B cell (primary cell): ENCODE data around the gene TSPAN10. TPM values are rescaled to one million over a fixed set of nuclear protein-coding genes. Genes with fewer than 3 reads are reported as not detected.

Experiments
- ATAC-seq: fragments of 200-7000 bp; cut with Tn5 transposase; one replicate; pipeline ENCODE4 v1.10.0; 2021; ENCODE audit warnings: low read depth, mild to moderate bottlenecking, moderate number of reproducible peaks, moderate library complexity
- CTCF ChIA-PET: fragments of 350-600 bp; sonication (Branson Sonifier 250); formaldehyde crosslinking; loops from one replicate; lab custom pipeline; 2021; ENCODE audit warnings: antibody characterized with exemption, inconsistent platforms; lab: Charles Lee
- POLR2A ChIA-PET: fragments of 350-600 bp; sonication (Branson Sonifier 250); formaldehyde crosslinking; loops from one replicate; lab custom pipeline; 2021; ENCODE audit warnings: antibody characterized with exemption; lab: Charles Lee
- DNase-seq: peaks from one replicate; pipeline ENCODE4 v3.0.0; 2013
- H2AFZ ChIP-seq: 2 replicates; pipeline ENCODE4 v1.6.1; 2012; ENCODE audit warnings: mild to moderate bottlenecking, low read depth, low read length; ENCODE audit not compliant: insufficient read depth, poor library complexity, severe bottlenecking
- H3K27ac ChIP-seq, 2 donors: 1 replicate in 1 of 2; 2 replicates in 1 of 2; pipeline ENCODE4 v1.5.1; 2012 to 2013; ENCODE audit warnings: low read length in 2 of 2, mild to moderate bottlenecking in 2 of 2, moderate library complexity in 1 of 2
- H3K27me3 ChIP-seq, 4 experiments: fragments of 200-600 bp in 1 of 4; sonication (generic) in 1 of 4; replicated peaks in 1 of 4; 1 replicate in 2 of 4; 2 replicates in 2 of 4; pipeline versions ENCODE4 v1.6.1 to v1.7.0; 2013 to 2016; ENCODE audit warnings: low read length in 3 of 4, mild to moderate bottlenecking in 2 of 4, mixed read lengths in 1 of 4, moderate library complexity in 1 of 4; ENCODE audit not compliant: insufficient read depth in 4 of 4, control insufficient read depth in 3 of 4; ENCODE audit errors: control extremely low read depth in 1 of 4
- H3K36me3 ChIP-seq, 2 experiments: replicated peaks in 1 of 2; 1 replicate in 1 of 2; 2 replicates in 1 of 2; pipeline versions ENCODE4 v1.6.1 to v1.7.1; 2013; ENCODE audit warnings: low read length in 1 of 2; ENCODE audit not compliant: insufficient read depth in 2 of 2, control insufficient read depth in 1 of 2; ENCODE audit errors: control extremely low read depth in 1 of 2, extremely low read depth in 1 of 2
- H3K4me1 ChIP-seq, 2 donors: fragments of 200-600 bp in 1 of 2; sonication (generic) in 1 of 2; 1 replicate in 1 of 2; 2 replicates in 1 of 2; pipeline versions ENCODE4 v1.5.1 to v1.6.1; 2013 to 2017; ENCODE audit warnings: low read length in 2 of 2; ENCODE audit not compliant: control insufficient read depth in 2 of 2, insufficient read depth in 2 of 2
- H3K4me2 ChIP-seq: replicated peaks from 2 replicates; pipeline ENCODE3; 2012; ENCODE audit warnings: mild to moderate bottlenecking, low read depth, low read length; ENCODE audit not compliant: poor library complexity, severe bottlenecking
- H3K4me3 ChIP-seq, 5 experiments: fragments of 200-600 bp in 1 of 5; sonication (generic) in 1 of 5; 1 replicate in 3 of 5; 2 replicates in 2 of 5; pipeline versions ENCODE4 v1.5.1 to v1.7.0; 2011 to 2016; ENCODE audit warnings: low read length in 4 of 5, mild to moderate bottlenecking in 4 of 5, low read depth in 2 of 5, control low read depth in 1 of 5, moderate library complexity in 1 of 5; ENCODE audit not compliant: insufficient read depth in 1 of 5; ENCODE audit errors: control extremely low read depth in 1 of 5, extremely low read depth in 1 of 5
- H3K79me2 ChIP-seq: fragments of 200-600 bp; sonication (generic); one replicate; pipeline ENCODE4 v1.6.0; 2016; ENCODE audit warnings: low read length; ENCODE audit not compliant: control insufficient read depth, insufficient read depth
- H3K9ac ChIP-seq: fragments of 200-600 bp; sonication (generic); 2 replicates; pipeline ENCODE4 v1.6.1; 2017; ENCODE audit warnings: mild to moderate bottlenecking, low read length, moderate library complexity
- H3K9me3 ChIP-seq, 3 donors: one replicate each; pipeline versions ENCODE4 v1.6.1 to v1.7.1; 2013; ENCODE audit warnings: low read length in 2 of 3; ENCODE audit not compliant: control insufficient read depth in 2 of 3, insufficient read depth in 1 of 3; ENCODE audit errors: control extremely low read depth in 1 of 3
- H4K20me1 ChIP-seq: 2 replicates; pipeline ENCODE4 v1.6.0; 2012; ENCODE audit warnings: mild to moderate bottlenecking, low read length; ENCODE audit not compliant: insufficient read depth, control insufficient read depth, poor library complexity, severe bottlenecking
- H3K27ac Mint-ChIP-seq: one replicate; pipeline ENCODE4 v1.8.0; 2021; ENCODE audit warnings: mixed read lengths
- H3K27me3 Mint-ChIP-seq: one replicate; pipeline ENCODE4 v1.8.0; 2021; ENCODE audit warnings: mixed read lengths
- H3K4me1 Mint-ChIP-seq: one replicate; pipeline ENCODE4 v1.8.0; 2021; ENCODE audit warnings: mixed read lengths
- H3K4me3 Mint-ChIP-seq: one replicate; pipeline ENCODE4 v1.8.0; 2021; ENCODE audit warnings: mixed read lengths
- H3K9me3 Mint-ChIP-seq: one replicate; pipeline ENCODE4 v1.8.0; 2022; ENCODE audit warnings: mixed read lengths; ENCODE audit not compliant: insufficient read depth
- EZH2 ChIP-seq: IDR thresholded peaks from 2 replicates; pipeline ENCODE4 v1.6.1; 2012; ENCODE audit warnings: borderline replicate concordance, low read depth, mild to moderate bottlenecking, moderate library complexity, low read length; ENCODE audit not compliant: insufficient read depth, poor library complexity, severe bottlenecking
- WGBS: methylation state at CpG from one replicate; pipeline ENCODE4 v1.1.5; 2013; ENCODE audit warnings: missing lambda C conversion rate; ENCODE audit not compliant: insufficient coverage; 5-methylcytosine and 5-hydroxymethylcytosine counted together
- intact Hi-C: fragments of 100-400 bp; cut with micrococcal nuclease; formaldehyde crosslinking; loops from one replicate; pipeline ENCODE4 v1.10.0; 2022
- polyA plus RNA-seq: library from polyadenylated mRNA; depleted of rRNA; stranded (reverse); fragments of >200 nt; gene quantifications from 2 replicates; pipeline ENCODE4 v1.2.3, GENCODE V29; 2012
- total RNA-seq, 2 donors: library from RNA; stranded (reverse); fragments of 120-200 nt in 1 of 2; gene quantifications; 1 replicate in 1 of 2; 2 replicates in 1 of 2; pipeline versions ENCODE4 v1.2.3 to v1.2.4, GENCODE V29; 2013 to 2022
- TF ChIP-seq, protein P1 (sequence below): fragments of 200-600 bp; IDR thresholded peaks from one replicate; pipeline ENCODE4 v1.8.0; 2022; ENCODE audit warnings: antibody characterized with exemption, mild to moderate bottlenecking

The TSPAN10 gene
- total and polyA plus RNA-seq, 2 donors (not counting 1 experiment from before 2014, with no cell fraction given), result 0.34 to 1.1 TPM

DNA sequence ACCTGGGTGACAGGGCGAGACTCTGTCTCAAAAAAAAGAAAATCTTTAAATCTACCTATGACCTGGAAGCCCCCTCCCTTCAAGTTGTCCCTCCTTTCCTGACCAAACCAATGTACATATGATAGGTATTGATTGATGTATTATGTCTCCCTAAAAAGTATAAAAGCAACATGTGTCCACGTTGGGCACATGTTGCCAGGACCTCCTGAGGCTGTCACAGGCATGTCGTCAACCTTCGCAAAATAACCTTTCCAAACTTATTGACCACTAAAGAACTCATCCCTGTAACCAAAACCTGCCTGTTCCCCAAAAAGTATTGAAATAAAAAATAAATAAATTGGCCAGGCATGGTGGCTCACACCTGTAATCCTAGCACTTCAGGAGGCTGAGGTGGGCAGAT, 25.0 kb downstream of the TSPAN10 start:
- H3K4me3 Mint-ChIP-seq, result no peak overlapping the region
- peaks cover 9 to 14% of the 10 kb centered on the region in 2 donors for H3K4me1 ChIP-seq

DNA sequence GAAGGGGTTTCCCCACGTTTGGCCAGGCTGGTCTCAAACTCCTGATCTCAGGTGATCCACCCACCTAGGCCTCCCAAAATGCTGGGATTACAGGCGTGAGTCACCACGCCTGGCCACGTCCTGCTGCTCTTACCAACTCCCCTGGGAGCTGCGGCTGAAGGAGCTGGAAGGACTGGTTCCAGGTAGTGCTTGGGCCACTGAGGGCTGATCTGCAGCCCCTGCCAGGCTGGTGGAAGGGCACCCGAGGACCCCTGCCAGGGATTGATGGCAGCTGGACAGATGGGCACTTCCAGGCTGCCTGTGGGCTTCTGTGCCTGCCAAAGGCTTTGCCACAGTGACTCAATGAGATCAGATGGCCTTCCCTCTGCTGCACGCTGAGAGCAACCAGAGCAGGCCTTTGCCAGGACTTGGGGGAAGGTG, 27.1 kb downstream of the TSPAN10 start:
- POLR2A ChIA-PET, result no interaction called here
- Mint-ChIP-seq H3K4me1 (peaks cover 23% of the 10 kb centered on the region), H3K27ac (no peak overlapping the region), H3K4me3 (no peak overlapping the region), H3K27me3 (no peaks in the 10 kb centered on the region), H3K9me3 (no peaks in the 10 kb centered on the region)
- no peak overlapping the region for H3K9ac ChIP-seq
- CTCF ChIA-PET, result no interaction called here
- ATAC-seq (no peak), DNase-seq (no peak)
- H3K27me3 ChIP-seq, result no peaks in the 10 kb centered on the region
- H3K36me3 ChIP-seq, result peaks cover 0 to 7% of the 10 kb centered on the region in 2 experiments
- peaks cover 19 to 25% of the 10 kb centered on the region in 2 donors for H3K4me1 ChIP-seq
- no peak overlapping the region for H3K27ac ChIP-seq
- no peak overlapping the region for H3K4me3 ChIP-seq
- no peaks in the 10 kb centered on the region for H4K20me1 ChIP-seq
- H2AFZ ChIP-seq, result no peak overlapping the region
- WGBS, result 87% methylated on average over 6 of the region's 7 CpGs
- intact Hi-C loops, result no loop called here
- TF ChIP-seq EZH2, result no peak
- TF ChIP-seq, protein P1, sequence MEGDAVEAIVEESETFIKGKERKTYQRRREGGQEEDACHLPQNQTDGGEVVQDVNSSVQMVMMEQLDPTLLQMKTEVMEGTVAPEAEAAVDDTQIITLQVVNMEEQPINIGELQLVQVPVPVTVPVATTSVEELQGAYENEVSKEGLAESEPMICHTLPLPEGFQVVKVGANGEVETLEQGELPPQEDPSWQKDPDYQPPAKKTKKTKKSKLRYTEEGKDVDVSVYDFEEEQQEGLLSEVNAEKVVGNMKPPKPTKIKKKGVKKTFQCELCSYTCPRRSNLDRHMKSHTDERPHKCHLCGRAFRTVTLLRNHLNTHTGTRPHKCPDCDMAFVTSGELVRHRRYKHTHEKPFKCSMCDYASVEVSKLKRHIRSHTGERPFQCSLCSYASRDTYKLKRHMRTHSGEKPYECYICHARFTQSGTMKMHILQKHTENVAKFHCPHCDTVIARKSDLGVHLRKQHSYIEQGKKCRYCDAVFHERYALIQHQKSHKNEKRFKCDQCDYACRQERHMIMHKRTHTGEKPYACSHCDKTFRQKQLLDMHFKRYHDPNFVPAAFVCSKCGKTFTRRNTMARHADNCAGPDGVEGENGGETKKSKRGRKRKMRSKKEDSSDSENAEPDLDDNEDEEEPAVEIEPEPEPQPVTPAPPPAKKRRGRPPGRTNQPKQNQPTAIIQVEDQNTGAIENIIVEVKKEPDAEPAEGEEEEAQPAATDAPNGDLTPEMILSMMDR, result no peak
- peaks cover 43% of the 10 kb centered on the region for H3K79me2 ChIP-seq
- H3K4me2 ChIP-seq, result no peak overlapping the region
- no peaks in the 10 kb centered on the region for H3K9me3 ChIP-seq

More for the DNA sequence above, 25.0 kb downstream of the TSPAN10 start:
- peaks cover 11% of the 10 kb centered on the region for H3K4me1 Mint-ChIP-seq
- H3K4me3 ChIP-seq, result no peak overlapping the region
- intact Hi-C loops, result no loop called here
- H3K79me2 ChIP-seq, result peaks cover 24% of the 10 kb centered on the region
- no peaks in the 10 kb centered on the region for H3K9me3 Mint-ChIP-seq
- WGBS, result no CpG with 5 or more reads among the region's 4 CpGs
- H3K4me2 ChIP-seq, result no peak overlapping the region
- no peaks in the 10 kb centered on the region for H3K9me3 ChIP-seq
- no peaks in the 10 kb centered on the region for H3K27me3 Mint-ChIP-seq
- H4K20me1 ChIP-seq, result no peaks in the 10 kb centered on the region
- no peaks in the 10 kb centered on the region for H3K27me3 ChIP-seq
- DNase-seq, result no peak
- ATAC-seq, result no peak
- TF ChIP-seq, protein P1, result no peak
- no peak for TF ChIP-seq EZH2
- no peak overlapping the region for H3K27ac Mint-ChIP-seq
- H3K36me3 ChIP-seq, result no peaks in the 10 kb centered on the region
- no peak overlapping the region for H3K9ac ChIP-seq
- H2AFZ ChIP-seq, result no peak overlapping the region
- POLR2A ChIA-PET, result no interaction called here
- H3K27ac ChIP-seq, result no peak overlapping the region
- CTCF ChIA-PET, result no interaction called here
